Measurements from ENCODE around the gene ZBTB20. TPM values are rescaled to one million over a fixed set of nuclear protein-coding genes. Genes with fewer than 3 reads are reported as not detected.

ZBTB20 gene
- total RNA-seq, 3 donors from 2014 or later = 62.9 to 150 (median 109) TPM

- no peak overlapping the region for H3K27ac ChIP-seq
- H3K27me3 ChIP-seq = no peaks in the 10 kb centered on the region
- no peaks in the 10 kb centered on the region for H3K36me3 ChIP-seq
- no peaks in the 10 kb centered on the region for H3K4me1 ChIP-seq
- H3K9me3 ChIP-seq = no peaks in the 10 kb centered on the region
- no peak for DNase-seq (ENCODE audit: low spot score in 2 of 2)
- H3K4me3 ChIP-seq = no peak overlapping the region
- intact Hi-C loops (cut with DNase I; ENCODE audit: low total_unique reads) = no loop called here
- no peak for TF ChIP-seq POLR2AphosphoS5 (IDR thresholded peaks at IDR 0.05)
Observed at GRCh38 chr3:114732353-114732752, 414.7 kb downstream of the ZBTB20 start.

DNA sequence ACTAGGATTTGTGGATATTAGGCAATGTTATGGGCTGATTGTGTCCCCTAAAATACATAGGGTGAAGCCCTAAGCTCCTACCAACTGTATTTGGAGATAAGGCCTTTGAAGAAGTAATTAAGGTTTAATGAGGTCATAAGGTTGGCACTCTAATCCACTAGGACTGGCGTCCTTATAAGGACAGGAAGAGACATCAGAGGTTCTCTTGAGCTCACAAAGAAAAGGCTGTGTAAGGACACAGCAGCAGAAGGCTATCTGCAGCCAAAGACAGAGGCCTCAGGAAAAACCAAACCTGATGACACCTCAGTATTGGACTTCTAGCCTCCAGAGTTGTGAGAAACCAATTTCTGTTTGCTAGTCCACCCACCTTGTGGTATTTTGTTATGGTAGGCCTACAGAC is 416.7 kb downstream of the ZBTB20 start:
- TF ChIP-seq POLR2AphosphoS5 (IDR thresholded peaks at IDR 0.05) (no peak), POLR2A (IDR thresholded peaks at IDR 0.05) (no peak)
- TF ChIP-seq, protein P1, sequence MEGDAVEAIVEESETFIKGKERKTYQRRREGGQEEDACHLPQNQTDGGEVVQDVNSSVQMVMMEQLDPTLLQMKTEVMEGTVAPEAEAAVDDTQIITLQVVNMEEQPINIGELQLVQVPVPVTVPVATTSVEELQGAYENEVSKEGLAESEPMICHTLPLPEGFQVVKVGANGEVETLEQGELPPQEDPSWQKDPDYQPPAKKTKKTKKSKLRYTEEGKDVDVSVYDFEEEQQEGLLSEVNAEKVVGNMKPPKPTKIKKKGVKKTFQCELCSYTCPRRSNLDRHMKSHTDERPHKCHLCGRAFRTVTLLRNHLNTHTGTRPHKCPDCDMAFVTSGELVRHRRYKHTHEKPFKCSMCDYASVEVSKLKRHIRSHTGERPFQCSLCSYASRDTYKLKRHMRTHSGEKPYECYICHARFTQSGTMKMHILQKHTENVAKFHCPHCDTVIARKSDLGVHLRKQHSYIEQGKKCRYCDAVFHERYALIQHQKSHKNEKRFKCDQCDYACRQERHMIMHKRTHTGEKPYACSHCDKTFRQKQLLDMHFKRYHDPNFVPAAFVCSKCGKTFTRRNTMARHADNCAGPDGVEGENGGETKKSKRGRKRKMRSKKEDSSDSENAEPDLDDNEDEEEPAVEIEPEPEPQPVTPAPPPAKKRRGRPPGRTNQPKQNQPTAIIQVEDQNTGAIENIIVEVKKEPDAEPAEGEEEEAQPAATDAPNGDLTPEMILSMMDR (IDR thresholded peaks at IDR 0.05) = no peak
- DNase-seq (ENCODE audit: low spot score in 2 of 2) = no peak
- H3K4me1 ChIP-seq = no peaks in the 10 kb centered on the region
- H3K27me3 ChIP-seq = no peaks in the 10 kb centered on the region
- H3K27ac ChIP-seq = no peak overlapping the region
- no peaks in the 10 kb centered on the region for H3K9me3 ChIP-seq
- no peak overlapping the region for H3K4me3 ChIP-seq
- intact Hi-C loops (cut with DNase I; ENCODE audit: low total_unique reads) = no loop called here
- H3K36me3 ChIP-seq = no peaks in the 10 kb centered on the region

- TF ChIP-seq, protein P1 (IDR thresholded peaks at IDR 0.05) = no peak
- TF ChIP-seq POLR2A (IDR thresholded peaks at IDR 0.05) (no peak), POLR2AphosphoS5 (IDR thresholded peaks at IDR 0.05) (no peak)
- intact Hi-C loops (cut with DNase I; ENCODE audit: low total_unique reads) = loop anchor here (5.0 kb wide), 1 partner anchor 1455 kb away; no protein-coding TSS in a partner anchor
- no peaks in the 10 kb centered on the region for H3K4me1 ChIP-seq
- no peaks in the 10 kb centered on the region for H3K27me3 ChIP-seq
- H3K4me3 ChIP-seq = no peak overlapping the region
- H3K27ac ChIP-seq = no peak overlapping the region
- no peaks in the 10 kb centered on the region for H3K9me3 ChIP-seq
- H3K36me3 ChIP-seq = no peaks in the 10 kb centered on the region
- DNase-seq (ENCODE audit: low spot score in 2 of 2) = no peak
Observed at GRCh38 chr3:114727373-114727772, 419.7 kb downstream of the ZBTB20 start.

- no peaks in the 10 kb centered on the region for H3K4me1 ChIP-seq
- TF ChIP-seq, protein P1 (IDR thresholded peaks at IDR 0.05) = no peak
- no peak for TF ChIP-seq POLR2AphosphoS5 (IDR thresholded peaks at IDR 0.05)
- H3K27me3 ChIP-seq = no peaks in the 10 kb centered on the region
- no peak overlapping the region for H3K4me3 ChIP-seq
- no peak for DNase-seq (ENCODE audit: low spot score in 2 of 2)
- intact Hi-C loops (cut with DNase I; ENCODE audit: low total_unique reads) = loop anchor here (5.0 kb wide), 1 partner anchor 1454 kb away; no protein-coding TSS in a partner anchor
- no peak overlapping the region for H3K27ac ChIP-seq
- H3K36me3 ChIP-seq = no peaks in the 10 kb centered on the region
- H3K9me3 ChIP-seq = no peaks in the 10 kb centered on the region
Observed at GRCh38 chr3:114725966-114726365, 421.1 kb downstream of the ZBTB20 start.

GRCh38 chr3:114722530-114722929 is 424.6 kb downstream of the ZBTB20 start:
- Histone ChIP-seq H3K9me3 (no peaks in the 10 kb centered on the region), H3K4me1 (no peaks in the 10 kb centered on the region), H3K4me3 (no peak overlapping the region), H3K36me3 (no peaks in the 10 kb centered on the region), H3K27me3 (no peaks in the 10 kb centered on the region), H3K27ac (no peak overlapping the region)
- TF ChIP-seq, protein P1 (IDR thresholded peaks at IDR 0.05) = no peak
- TF ChIP-seq POLR2AphosphoS5 (IDR thresholded peaks at IDR 0.05) = no peak
- TF ChIP-seq POLR2A (IDR thresholded peaks at IDR 0.05) = no peak
- intact Hi-C loops (cut with DNase I; ENCODE audit: low total_unique reads) = no loop called here
- DNase-seq (ENCODE audit: low spot score in 2 of 2) = no peak

DNA sequence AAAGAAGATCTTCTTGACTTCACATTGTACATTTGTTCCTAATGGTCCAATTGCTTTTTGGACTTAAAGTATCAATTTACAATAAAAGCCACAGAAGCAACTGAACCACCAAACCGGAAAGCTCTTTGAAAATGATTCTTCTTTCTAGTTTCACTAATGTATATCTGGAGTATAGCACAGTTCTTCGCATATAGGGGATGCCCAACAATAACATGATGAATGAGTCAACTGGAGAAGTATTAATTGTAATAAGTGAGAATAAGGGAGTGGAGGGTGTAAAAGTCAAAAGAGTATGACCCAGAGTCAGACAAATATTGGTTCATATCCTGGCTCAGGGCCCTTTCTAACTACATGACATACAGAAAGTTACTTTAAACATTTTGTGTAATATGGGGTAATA is 425.2 kb downstream of the ZBTB20 start:
- intact Hi-C loops (cut with DNase I; ENCODE audit: low total_unique reads) = no loop called here
- H3K36me3 ChIP-seq = no peaks in the 10 kb centered on the region
- H3K4me1 ChIP-seq = no peaks in the 10 kb centered on the region
- TF ChIP-seq, protein P1 (IDR thresholded peaks at IDR 0.05) = no peak
- TF ChIP-seq POLR2AphosphoS5 (IDR thresholded peaks at IDR 0.05) (no peak), POLR2A (IDR thresholded peaks at IDR 0.05) (no peak)
- no peaks in the 10 kb centered on the region for H3K27me3 ChIP-seq
- no peaks in the 10 kb centered on the region for H3K9me3 ChIP-seq
- H3K4me3 ChIP-seq = no peak overlapping the region
- H3K27ac ChIP-seq = no peak overlapping the region
- no peak for DNase-seq (ENCODE audit: low spot score in 2 of 2)
